CD4-positive, alpha-beta T cell treated with Interleukin-4 for 4 hours (primary cell): Measurements from ENCODE around the gene NAE1.
A peak's percentile ranks its signal among the peaks of the same experiment; 100 is the strongest.
"Not testable (repeated sequence)": the region's sequence is repeated elsewhere in the genome, so short reads cannot be mapped to it uniquely, and the experiment has no call there.

Experiments used
- DNase-seq: peaks from one replicate; pipeline ENCODE4 v3.0.0-alpha.2; 2020

Gene NAE1

GRCh38 chr16:66830422-66831404 is at the start of gene NAE1:
Gene NAE1 (minus strand): TSS chr16:66830976. CDS start chr16:66830899, 77 bp downstream.
- DNase-seq: peak; percentile 80

DNA sequence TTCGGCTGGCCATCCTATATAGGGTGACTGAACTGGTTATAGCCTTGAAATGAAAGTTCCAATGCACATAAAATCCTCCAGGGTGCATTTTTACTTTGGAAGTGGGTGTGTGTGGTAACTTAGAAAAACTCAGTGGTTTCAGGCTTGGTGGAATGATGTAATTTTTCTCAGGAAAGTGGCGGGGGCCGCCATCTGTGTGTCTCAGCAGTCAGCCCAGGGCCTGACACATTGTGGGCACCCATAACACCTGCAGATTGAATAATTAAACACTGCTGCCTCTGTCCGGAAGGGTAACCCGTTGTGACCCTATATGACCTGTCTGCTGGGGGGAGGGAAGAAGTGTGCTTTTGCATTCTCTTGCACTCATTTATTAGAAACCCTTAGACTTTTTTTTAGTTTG is 47.3 kb upstream of the NAE1 start:
- peak; percentile 46 for DNase-seq

DNA sequence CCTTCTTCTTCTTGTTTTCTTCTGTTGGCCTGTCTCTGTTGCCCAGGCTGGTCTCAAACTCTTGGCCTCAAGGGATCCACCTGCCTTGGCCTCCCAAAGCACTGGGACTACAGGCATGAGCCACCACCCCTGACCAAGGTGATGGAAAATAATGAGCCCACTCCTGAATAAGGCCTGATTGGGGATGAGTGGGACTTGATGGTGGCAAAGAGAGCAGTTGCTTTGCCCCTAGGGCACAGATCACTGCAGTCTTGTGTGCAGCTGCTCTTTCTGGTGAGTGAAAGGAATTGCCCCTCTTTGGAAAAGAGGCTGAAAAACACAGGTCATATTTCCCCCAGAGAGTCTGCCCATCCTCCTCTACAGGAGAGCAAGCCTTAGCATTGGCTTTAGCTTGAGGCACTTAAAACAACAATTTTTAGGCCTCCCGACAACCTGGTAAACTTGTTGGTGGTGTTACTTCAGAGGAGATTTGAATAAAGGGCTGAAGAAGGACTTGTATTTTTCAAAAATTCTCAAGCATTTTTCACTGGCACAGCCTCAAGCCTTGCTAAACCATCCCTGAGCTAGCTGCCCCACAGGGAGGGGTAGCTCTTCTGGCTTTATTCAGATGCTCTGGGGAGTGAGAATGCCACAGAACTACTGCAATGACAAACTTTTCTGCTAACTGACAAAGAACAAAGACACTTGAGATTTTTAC is 43.5 kb upstream of the NAE1 start:
- no peak for DNase-seq

DNA sequence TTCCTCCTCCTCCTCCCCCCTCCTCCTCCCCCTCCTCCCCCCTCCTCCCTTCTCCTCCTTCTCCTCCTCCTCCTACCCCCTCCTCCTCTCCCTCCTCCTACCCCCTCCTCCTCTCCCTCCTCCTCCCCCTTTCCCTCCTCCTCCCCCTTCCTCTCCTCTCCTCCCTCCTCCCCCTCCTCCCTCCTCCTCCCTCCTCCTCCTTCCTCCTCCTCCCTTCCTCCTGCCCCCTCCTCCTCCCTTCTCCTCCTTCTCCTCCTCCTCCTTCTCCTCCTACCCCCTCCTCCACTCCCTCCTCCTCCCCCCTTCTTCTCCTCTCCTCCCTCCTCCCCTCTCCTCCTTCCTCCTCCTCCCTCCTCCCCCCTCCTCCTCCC is 42.9 kb upstream of the NAE1 start:
- DNase-seq: no peak

DNA sequence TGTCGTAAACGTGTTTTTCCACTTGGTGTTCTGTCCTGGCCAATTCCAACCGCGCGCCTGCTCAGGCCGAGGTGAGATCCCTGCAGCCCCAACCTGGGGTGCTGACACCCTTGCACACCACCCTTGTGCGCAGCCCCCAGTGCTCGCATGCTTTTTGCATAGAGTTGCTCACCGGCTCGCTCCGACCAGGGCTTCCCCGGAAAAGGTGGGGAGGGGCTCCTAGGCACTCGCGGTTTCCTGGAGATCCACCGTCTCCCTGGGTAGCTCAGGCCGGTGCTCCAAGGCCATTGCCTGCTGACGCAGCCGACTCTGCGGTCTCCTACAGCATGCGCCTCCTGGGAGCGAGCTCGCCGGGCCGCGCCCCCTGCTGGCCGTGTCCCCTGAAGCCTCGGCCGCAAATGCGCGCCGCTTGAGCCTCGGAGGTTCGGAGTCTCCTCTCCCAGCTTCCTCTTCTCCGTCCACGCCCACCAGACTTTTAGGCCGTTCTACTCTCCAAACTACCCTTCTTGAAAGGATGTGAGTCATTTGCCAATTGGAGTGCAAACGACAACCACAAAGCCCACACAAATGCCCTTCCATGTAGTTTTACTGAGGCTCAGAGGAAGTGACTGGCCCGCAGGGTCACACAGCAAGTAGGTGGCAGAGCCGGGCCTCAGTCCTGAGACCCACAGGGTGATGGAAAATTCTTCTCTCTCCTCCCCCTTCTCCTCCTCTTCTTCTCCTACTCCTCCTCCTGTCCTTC is 42.3 kb upstream of the NAE1 start:
- DNase-seq: peak; percentile 95

GRCh38 chr16:66872559-66872942 is 41.8 kb upstream of the NAE1 start:
- DNase-seq: no peak

- DNase-seq: no peak
Measured at GRCh38 chr16:66871840-66872239, 41.1 kb upstream of the NAE1 start.

DNA sequence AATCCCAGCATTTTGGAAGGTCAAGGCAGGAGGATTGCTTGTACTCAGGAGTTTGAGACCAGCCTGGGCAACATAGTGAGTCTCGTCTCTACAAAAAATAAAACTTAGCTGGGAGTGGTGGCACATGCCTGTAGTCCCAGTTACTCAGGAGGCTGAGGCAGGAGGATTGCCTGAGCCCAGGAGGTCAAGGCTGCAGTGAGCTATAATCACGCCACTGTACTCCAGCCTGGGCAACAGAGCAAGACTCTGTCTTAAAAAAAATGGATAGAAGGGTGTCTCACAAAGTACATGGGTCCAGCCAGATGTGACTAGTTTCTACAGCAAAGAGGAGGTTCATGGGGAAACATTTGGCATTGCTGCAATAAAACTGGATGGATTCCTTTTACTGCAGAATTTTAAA is 40.6 kb upstream of the NAE1 start:
- not testable (repeated sequence) for DNase-seq

- no peak for DNase-seq
Measured at GRCh38 chr16:66869424-66869823, 38.6 kb upstream of the NAE1 start.

DNA sequence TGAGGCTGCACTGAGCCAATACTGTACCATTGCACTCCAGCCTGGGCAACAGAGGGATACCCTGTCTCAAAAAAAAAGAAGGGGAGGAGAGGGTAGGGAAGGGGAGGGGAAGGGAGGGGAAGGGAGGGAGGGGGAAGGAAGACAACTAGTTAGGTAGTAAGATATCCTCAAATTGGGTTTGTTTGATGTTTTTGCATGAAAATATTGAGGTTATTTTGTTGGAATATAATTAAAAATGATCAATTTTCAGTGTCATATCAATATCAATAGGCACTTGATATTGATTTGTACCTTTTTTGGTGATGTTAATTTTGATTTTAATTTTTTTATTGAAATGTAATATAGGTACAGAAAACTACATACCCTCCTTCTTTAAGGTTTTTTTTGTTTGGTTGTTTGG is 32.9 kb upstream of the NAE1 start:
- DNase-seq: no peak

DNA sequence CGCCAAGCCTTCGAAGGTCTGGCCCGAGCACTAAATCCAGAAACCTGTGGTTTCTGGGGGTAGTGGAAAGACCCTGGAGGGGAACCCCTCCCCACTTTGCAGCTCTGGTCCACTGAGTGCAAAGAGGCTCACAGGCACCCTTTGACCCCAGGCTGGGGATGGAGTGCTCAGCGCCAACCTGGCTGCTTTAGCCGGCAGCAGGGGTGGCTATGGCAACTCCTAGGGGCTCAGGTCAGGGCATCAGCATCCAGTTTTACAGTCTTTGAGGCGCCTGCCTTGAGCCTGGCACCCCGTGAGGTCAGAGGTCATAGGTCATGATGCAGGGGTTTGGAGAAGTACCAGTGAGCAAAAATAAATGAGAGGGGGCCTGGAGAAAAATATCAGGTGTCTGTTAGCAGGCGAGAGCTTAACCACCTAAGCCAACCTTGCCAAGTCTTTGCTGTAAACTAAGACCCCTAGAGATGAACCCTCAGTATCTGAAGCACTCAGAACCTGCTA is 31.3 kb upstream of the NAE1 start:
- DNase-seq: no peak

DNA sequence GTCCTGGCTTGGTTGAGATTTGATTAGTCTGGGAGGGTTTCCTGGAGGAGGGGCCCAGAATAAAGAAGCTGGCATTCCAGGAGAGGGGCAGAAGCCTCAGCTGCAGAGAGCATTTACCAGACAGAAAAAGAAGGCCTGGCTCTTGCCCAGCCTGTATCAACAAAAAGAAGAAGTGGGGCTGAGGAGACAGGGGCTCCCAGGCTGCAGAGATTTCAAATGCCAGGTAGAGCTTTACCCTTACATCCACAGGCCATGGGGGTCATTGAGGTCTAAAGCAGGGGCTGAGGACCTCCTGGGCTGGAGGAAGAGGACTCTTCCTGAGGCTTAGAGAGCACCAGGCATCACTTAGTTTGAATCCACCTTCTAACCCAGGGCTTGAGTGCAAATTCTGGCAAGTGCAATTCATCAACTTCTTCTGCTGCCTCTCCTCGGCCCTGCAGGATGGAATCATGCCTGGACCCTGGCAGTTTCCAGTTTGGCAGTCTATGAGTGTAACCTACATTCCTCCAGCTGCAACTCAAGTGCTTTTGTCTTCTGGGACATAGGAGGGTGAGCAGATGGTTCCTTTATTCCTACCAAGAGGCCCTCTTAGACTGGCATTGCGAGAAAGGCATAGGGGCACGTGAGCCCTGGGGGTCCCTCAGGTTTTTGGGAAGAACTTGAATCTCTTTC is 28.8 kb upstream of the NAE1 start:
- no peak for DNase-seq

GRCh38 chr16:66858740-66859396 is 28.1 kb upstream of the NAE1 start:
- no peak for DNase-seq

DNA sequence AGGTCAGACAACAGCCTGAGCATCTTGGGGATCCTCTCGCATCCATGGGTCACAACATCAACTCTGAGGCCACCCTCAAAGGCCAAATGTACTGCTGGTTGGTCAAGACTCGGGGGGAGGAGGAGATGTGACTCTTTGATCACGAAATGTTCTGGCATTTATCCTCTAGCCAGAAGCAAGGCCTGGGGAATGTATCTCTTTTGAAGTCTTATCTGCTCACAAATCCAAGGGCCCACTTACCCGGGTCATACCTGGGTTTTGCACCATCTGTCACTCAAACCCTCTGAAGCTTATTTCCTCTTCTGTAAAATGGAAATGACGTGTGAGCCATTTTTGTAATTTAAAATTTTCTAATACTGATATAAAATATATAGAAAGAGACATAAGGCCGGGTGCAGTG is 26.7 kb upstream of the NAE1 start:
- DNase-seq: no peak

DNA sequence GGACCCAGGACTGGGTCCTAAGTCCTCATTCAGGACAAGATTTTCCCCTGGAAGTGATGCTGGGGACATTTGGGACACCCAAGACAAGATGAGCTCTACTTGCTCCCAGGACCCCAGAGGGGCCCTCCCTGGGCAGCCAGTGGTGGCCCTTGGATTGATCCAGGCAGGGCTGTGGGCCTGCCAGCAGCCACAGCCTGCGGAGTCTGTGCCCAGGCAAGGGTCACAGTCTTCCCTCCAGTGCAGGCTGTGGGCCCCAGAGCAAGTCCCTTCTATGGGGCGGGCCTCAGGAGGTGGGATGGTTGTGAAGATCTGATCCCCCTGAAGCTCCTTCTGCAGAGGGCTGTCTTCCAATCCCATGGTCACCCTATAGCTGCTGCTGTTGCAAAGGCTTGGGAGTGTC is 26.0 kb upstream of the NAE1 start:
- no peak for DNase-seq

DNA sequence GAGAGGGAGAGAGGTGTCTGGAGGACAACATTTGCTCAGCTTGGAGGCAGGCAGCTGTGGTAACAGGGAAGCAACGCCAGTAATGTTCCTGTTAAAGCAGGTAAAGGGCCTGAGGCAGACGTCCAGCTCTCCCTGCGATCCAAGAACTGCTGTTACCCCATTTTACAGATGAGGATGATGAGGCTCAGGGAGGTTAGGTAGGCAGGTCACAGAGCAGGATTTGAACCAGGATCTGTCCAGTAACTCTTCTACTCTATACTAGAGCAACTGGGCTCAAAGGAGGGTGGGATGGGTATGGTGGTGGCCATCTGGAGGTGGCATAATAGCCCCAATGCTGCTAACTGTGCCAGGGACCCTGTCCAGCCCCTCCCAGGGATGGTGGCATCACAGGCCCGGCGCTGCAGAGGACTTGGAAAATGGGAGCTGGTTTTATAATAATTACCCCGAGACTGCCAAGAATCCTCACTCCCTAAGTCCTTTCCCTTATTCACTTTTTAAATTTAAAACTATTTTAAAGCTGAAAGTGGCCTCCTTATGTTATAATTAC is 25.5 kb upstream of the NAE1 start:
- DNase-seq: no peak

- no peak for DNase-seq
Measured at GRCh38 chr16:66853261-66854139, 22.7 kb upstream of the NAE1 start.

- no peak for DNase-seq
Measured at GRCh38 chr16:66851166-66851964, 20.6 kb upstream of the NAE1 start.

- DNase-seq: no peak
Measured at GRCh38 chr16:66850115-66850815, 19.5 kb upstream of the NAE1 start.
